GM12892 (cell line): Measurements from ENCODE around the gene ZNF48.

Experiments used
- DNase-seq: peaks from one replicate; pipeline ENCODE4 v3.0.0; 2011; ENCODE audit not compliant: insufficient read length
- FAIRE-seq: peaks from 2 replicates; lab custom pipeline; 2011; peaks lifted over from hg19 to GRCh38; lab: Jason Lieb, UNC
- POLR2A ChIP-seq: IDR thresholded peaks from 2 replicates; pipeline ENCODE4 v1.6.1; 2011; ENCODE audit warnings: low read depth, low read length, control low read depth
- POLR2AphosphoS5 ChIP-seq: IDR thresholded peaks from 2 replicates; pipeline ENCODE4 v1.6.1; 2011; ENCODE audit warnings: low read depth, low read length, control low read depth
- TAF1 ChIP-seq: IDR thresholded peaks from 2 replicates; pipeline ENCODE4 v1.6.1; 2011; ENCODE audit warnings: low read depth, mild to moderate bottlenecking, control low read depth, low read length, borderline replicate concordance

ZNF48 gene

GRCh38 chr16:30361180-30361579 lies 34.0 kb upstream of the ZNF48 start:
- DNase-seq (no peak), FAIRE-seq (no peak)
- TF ChIP-seq POLR2AphosphoS5 (no peak), TAF1 (no peak), POLR2A (no peak)

GRCh38 chr16:30365200-30365599 lies 30.0 kb upstream of the ZNF48 start:
- DNase-seq (no peak), FAIRE-seq (no peak)
- no peak for TF ChIP-seq TAF1
- TF ChIP-seq POLR2A = no peak
- TF ChIP-seq POLR2AphosphoS5 = no peak

GRCh38 chr16:30366511-30366910 lies 28.7 kb upstream of the ZNF48 start:
- FAIRE-seq (no peak), DNase-seq (no peak)
- TF ChIP-seq POLR2A (no peak), TAF1 (no peak), POLR2AphosphoS5 (no peak)

- FAIRE-seq = no peak
- DNase-seq = no peak
- TF ChIP-seq POLR2AphosphoS5 (no peak), TAF1 (no peak), POLR2A (no peak)
These were observed 27.7 kb upstream of the ZNF48 start for GRCh38 chr16:30367349-30368009.

GRCh38 chr16:30368122-30368791 lies 27.0 kb upstream of the ZNF48 start:
- FAIRE-seq (no peak), DNase-seq (no peak)
- no peak for TF ChIP-seq POLR2AphosphoS5
- TF ChIP-seq TAF1 = no peak
- no peak for TF ChIP-seq POLR2A

GRCh38 chr16:30368792-30369090 lies 26.5 kb upstream of the ZNF48 start:
- FAIRE-seq = no peak
- TF ChIP-seq POLR2AphosphoS5 (no peak), TAF1 (no peak), POLR2A (no peak)
- DNase-seq = no peak

- TF ChIP-seq POLR2A (no peak), POLR2AphosphoS5 (no peak)
- no peak for DNase-seq
- FAIRE-seq = peak; percentile 27
These were observed 25.9 kb upstream of the ZNF48 start for GRCh38 chr16:30369091-30369937.

GRCh38 chr16:30369938-30370455 lies 25.2 kb upstream of the ZNF48 start:
- DNase-seq = no peak
- FAIRE-seq = no peak
- TF ChIP-seq TAF1 = no peak
- peak; percentile 52; the same call in 1 of the 2 replicates for TF ChIP-seq POLR2A

- TF ChIP-seq TAF1 (no peak), POLR2AphosphoS5 (no peak)
- peak; percentile 99 for FAIRE-seq
- DNase-seq = peak; percentile 94
These were observed 24.6 kb upstream of the ZNF48 start, which contains the start of gene TBC1D10B for GRCh38 chr16:30370456-30371247. TBC1D10B (minus strand) TSS chr16:30370494; CDS start chr16:30370183, 311 bp downstream.

- TF ChIP-seq POLR2AphosphoS5 (0 out of 2 replicates have a peak, but pooled peaks have one; percentile 22), POLR2A (peak; percentile 63; the same call in 1 of the 2 replicates), TAF1 (no peak)
- FAIRE-seq = peak; percentile 9
These were observed 23.9 kb upstream of the ZNF48 start for GRCh38 chr16:30371248-30371816.

More at GRCh38 chr16:30371248-30371816, 23.9 kb upstream of the ZNF48 start:
- no peak for DNase-seq
